ENCODE measurements around the gene SYK. TPM values are rescaled to one million over a fixed set of nuclear protein-coding genes. Genes with fewer than 3 reads are reported as not detected.
A peak's percentile ranks its signal among the peaks of the same experiment; 100 is the strongest.
"Not testable (repeated sequence)": the region's sequence is repeated elsewhere in the genome, so short reads cannot be mapped to it uniquely, and the experiment has no call there.

SYK gene
- total RNA-seq, 2 experiments from 2014 or later: 0.11 to 0.64 TPM

DNA sequence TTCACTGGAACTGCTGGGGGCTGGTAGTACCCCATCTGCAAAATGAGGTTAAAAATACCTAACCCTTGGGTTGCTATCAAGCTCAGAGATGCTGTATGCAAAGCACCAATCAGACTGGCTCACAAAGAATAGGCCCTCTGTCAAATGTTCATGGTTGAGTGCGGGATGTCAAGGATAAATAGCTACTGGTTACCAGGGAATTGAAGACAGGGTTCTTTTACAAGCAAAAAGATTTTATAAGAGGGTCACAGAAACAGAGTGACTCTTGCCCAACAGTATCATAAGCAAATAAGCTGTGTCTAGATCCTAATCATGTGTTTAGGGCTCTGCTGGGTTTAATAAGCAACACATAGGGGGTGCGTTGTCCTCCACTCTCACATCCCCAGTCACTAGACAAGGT lies 11.9 kb downstream of the SYK start:
- no peak for DNase-seq
- H3K4me1 Mint-ChIP-seq: peaks cover 11% of the 10 kb centered on the region
- CTCF ChIA-PET: interaction anchor here (0.6 to 1.4 kb wide), 3 partner anchors 383 to 711 kb away, joined by 3 read pairs; no protein-coding TSS in a partner anchor
- no peak overlapping the region for H3K4me3 Mint-ChIP-seq
- no peaks in the 10 kb centered on the region for H3K36me3 Mint-ChIP-seq (ENCODE audit: low read depth)
- H3K9me3 Mint-ChIP-seq (ENCODE audit: low read depth): peaks cover 2% of the 10 kb centered on the region
- intact Hi-C loops (cut with DNase I, micrococcal nuclease): no loop called here
- H3K27ac Mint-ChIP-seq: no peak overlapping the region
- peaks cover 18% of the 10 kb centered on the region for H3K27me3 Mint-ChIP-seq
- ATAC-seq: no peak
- POLR2A ChIA-PET: no interaction called here

DNA sequence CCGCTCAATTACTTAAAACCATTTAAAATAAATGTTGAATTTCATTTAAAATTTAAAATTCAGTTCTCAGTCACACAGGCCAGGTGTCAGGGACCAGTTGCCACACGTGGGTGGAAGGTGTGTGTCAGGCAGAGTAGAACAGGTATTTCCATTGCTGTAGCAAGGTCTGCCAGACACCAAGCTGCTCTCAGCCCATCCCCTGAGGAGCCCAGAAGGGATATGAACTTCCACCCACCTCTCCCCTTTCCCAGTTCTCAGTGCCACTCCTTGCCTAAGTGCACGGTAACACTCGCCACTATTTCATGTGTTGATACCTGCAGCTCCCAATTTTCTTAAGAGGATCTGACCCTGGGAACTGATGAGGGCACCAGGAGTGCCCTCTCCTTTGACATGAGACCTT lies 12.7 kb downstream of the SYK start:
- no peak for ATAC-seq
- H3K9me3 Mint-ChIP-seq (ENCODE audit: low read depth): peaks cover 2% of the 10 kb centered on the region
- CTCF ChIA-PET: interaction anchor here (1.4 kb wide), 1 partner anchor 712 kb away, joined by 3 read pairs; no protein-coding TSS in a partner anchor
- intact Hi-C loops (cut with DNase I, micrococcal nuclease): no loop called here
- peaks cover 11% of the 10 kb centered on the region for H3K4me1 Mint-ChIP-seq
- H3K27ac Mint-ChIP-seq: no peak overlapping the region
- no peak overlapping the region for H3K4me3 Mint-ChIP-seq
- DNase-seq: no peak
- POLR2A ChIA-PET: no interaction called here
- H3K36me3 Mint-ChIP-seq (ENCODE audit: low read depth): no peaks in the 10 kb centered on the region
- H3K27me3 Mint-ChIP-seq: peaks cover 11% of the 10 kb centered on the region

DNA sequence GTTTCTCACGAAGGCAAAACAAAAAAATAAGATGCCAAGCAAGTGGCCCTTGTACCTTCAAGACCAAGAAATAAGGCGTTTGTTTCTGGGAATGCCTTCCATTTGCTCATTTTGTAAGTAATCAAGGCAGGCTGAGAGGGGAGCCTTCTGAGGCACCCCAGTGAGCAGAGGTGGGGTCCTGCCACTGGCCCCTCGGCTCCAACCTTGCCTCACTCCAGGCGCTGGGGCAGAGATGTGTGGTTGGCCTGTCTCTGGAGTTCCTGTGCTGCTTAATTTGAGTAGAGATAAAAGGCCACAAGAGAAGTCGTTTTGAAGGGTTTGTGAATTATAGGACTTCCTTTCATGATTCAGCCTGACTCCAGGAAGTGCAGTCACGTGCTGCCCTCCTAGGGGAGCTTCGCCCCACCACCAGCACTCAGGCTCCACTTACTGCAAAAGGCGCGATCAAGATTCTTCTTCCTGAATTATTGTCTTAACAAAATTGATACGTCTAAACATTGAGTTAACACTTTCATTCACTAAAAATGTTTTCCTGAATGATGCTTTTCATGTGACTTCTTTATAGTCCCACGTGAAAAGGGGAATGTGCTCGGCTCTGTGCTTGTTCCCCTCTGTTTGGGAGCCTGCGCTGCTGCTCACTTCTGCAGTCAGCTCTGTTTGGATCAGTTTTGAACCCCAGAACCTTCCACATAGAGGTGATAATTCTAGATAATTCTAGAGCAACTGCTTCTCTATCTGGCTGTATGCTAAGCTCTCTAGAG lies 13.7 kb downstream of the SYK start:
- Mint-ChIP-seq H3K27me3 (peaks cover 6% of the 10 kb centered on the region), H3K36me3 (ENCODE audit: low read depth) (no peaks in the 10 kb centered on the region), H3K4me1 (peaks cover 11% of the 10 kb centered on the region), H3K9me3 (ENCODE audit: low read depth) (peaks cover 2% of the 10 kb centered on the region), H3K27ac (peak overlapping the region; percentile 52), H3K4me3 (no peak overlapping the region)
- ChIA-PET POLR2A (no interaction called here), CTCF (interaction anchor here (0.8 to 0.9 kb wide), 2 partner anchors 11 to 18 kb away, joined by 3 to 4 read pairs; no protein-coding TSS in a partner anchor)
- DNase-seq: peak; percentile 28
- intact Hi-C loops (cut with DNase I, micrococcal nuclease): no loop called here
- peak; percentile 44 for ATAC-seq

DNA sequence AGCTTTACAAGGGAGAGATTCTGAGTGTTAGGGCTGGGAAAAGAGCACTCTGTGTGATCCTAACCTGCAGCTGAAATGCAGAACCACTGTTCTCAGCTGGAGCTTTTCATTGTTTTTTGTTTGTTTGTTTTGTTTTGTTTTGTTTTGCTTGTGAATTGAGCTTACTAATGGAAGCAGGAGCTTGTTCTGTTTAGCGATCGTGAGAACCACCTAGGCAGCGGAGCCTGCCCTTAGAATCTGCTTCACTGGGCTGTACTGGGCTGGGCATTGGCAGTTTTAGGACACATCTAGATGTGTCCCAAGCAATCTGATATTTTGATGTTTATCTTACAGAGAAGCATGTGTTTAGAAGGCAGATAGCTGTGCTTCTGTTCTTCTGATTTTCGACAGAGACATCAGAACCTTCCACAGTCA lies 14.3 kb downstream of the SYK start:
- ATAC-seq: no peak
- no peak for DNase-seq
- no peak overlapping the region for H3K27ac Mint-ChIP-seq
- no peak overlapping the region for H3K4me3 Mint-ChIP-seq
- ChIA-PET CTCF (interaction anchor here (0.8 to 0.9 kb wide), 2 partner anchors 11 to 17 kb away, joined by 3 to 4 read pairs; no protein-coding TSS in a partner anchor), POLR2A (no interaction called here)
- peaks cover 2% of the 10 kb centered on the region for H3K9me3 Mint-ChIP-seq (ENCODE audit: low read depth)
- no peaks in the 10 kb centered on the region for H3K36me3 Mint-ChIP-seq (ENCODE audit: low read depth)
- peaks cover 2% of the 10 kb centered on the region for H3K27me3 Mint-ChIP-seq
- peaks cover 11% of the 10 kb centered on the region for H3K4me1 Mint-ChIP-seq
- intact Hi-C loops (cut with DNase I, micrococcal nuclease): no loop called here

DNA sequence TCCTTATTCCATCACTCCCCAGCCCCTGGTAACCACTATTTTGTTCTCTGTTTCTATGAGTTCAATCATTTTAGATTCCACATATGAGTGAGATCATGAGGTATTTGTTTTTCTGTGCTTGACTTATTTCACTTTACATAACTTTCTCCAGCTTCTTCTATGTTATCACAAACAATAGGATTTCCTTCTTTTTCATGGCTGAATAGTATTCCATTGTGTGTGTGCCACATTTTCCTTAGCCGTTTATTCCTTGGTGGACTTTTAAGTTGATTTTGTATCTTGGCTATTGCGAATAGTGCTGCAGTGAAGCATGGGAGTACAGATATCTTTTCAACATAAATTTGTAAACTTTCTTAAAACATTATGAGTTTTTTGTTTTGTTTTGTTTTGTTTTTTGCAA lies 15.1 kb downstream of the SYK start:
- ChIA-PET POLR2A (no interaction called here), CTCF (no interaction called here)
- DNase-seq: no peak
- intact Hi-C loops (cut with DNase I, micrococcal nuclease): no loop called here
- no peaks in the 10 kb centered on the region for H3K36me3 Mint-ChIP-seq (ENCODE audit: low read depth)
- H3K4me1 Mint-ChIP-seq: peaks cover 11% of the 10 kb centered on the region
- no peak for ATAC-seq
- H3K4me3 Mint-ChIP-seq: no peak overlapping the region
- H3K27ac Mint-ChIP-seq: no peak overlapping the region
- peaks cover 2% of the 10 kb centered on the region for H3K27me3 Mint-ChIP-seq
- peaks cover 2% of the 10 kb centered on the region for H3K9me3 Mint-ChIP-seq (ENCODE audit: low read depth)

DNA sequence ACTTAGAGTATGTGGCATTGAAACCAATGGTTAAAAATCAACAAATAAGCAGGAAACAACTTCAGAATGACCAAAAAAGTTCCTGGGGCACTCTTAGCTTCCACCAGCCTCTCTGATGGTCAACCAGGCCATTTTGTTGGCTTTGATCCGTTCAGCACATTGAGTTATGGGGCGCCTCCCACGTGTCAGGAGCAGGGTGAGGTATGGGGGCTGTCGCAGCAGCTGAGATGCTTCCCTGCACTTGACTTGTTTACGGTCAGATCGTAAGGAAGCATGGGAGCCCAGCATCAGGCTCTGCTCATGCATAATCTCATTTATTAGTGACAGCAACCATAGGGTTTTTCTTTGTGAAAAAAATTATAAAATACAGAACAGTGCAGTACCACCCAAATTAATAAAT lies 16.7 kb downstream of the SYK start:
- H3K9me3 Mint-ChIP-seq (ENCODE audit: low read depth): peaks cover 2% of the 10 kb centered on the region
- ChIA-PET POLR2A (no interaction called here), CTCF (interaction anchor here (0.6 to 1.1 kb wide), 2 partner anchors 24 to 96 kb away, joined by 3 read pairs; no protein-coding TSS in a partner anchor)
- peaks cover 11% of the 10 kb centered on the region for H3K4me1 Mint-ChIP-seq
- DNase-seq (no peak), ATAC-seq (no peak)
- H3K27me3 Mint-ChIP-seq: peaks cover 2% of the 10 kb centered on the region
- H3K36me3 Mint-ChIP-seq (ENCODE audit: low read depth): no peaks in the 10 kb centered on the region
- H3K4me3 Mint-ChIP-seq: no peak overlapping the region
- H3K27ac Mint-ChIP-seq: no peak overlapping the region
- intact Hi-C loops (cut with DNase I, micrococcal nuclease): no loop called here

DNA sequence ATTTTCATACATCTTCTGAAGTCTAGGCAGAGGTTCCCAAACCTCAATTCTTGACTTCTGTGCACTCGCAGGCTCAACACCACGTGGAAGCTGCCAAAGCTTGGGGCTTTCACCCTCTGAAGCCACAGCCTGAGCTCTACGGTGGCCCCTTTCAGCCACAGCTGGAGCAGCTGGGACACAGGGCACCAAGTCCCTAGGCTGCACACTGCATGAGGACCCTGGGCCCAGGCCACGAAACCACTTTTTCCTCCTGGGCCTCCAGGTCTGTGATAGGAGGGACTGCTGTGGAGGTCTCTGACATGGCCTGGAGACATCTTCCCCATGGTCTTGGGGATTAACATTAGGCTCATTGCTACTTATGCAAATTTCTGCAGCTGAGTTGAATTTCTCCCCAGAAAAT lies 18.8 kb downstream of the SYK start:
- H3K4me1 Mint-ChIP-seq; ATAC-seq; POLR2A ChIA-PET; H3K27me3 Mint-ChIP-seq; H3K27ac Mint-ChIP-seq; H3K36me3 Mint-ChIP-seq (ENCODE audit: low read depth); DNase-seq; intact Hi-C loops (cut with DNase I, micrococcal nuclease); H3K9me3 Mint-ChIP-seq (ENCODE audit: low read depth); H3K4me3 Mint-ChIP-seq: not testable (repeated sequence)
- CTCF ChIA-PET: interaction anchor here (0.6 kb wide), 1 partner anchor 427 kb away, joined by 3 read pairs; no protein-coding TSS in a partner anchor

DNA sequence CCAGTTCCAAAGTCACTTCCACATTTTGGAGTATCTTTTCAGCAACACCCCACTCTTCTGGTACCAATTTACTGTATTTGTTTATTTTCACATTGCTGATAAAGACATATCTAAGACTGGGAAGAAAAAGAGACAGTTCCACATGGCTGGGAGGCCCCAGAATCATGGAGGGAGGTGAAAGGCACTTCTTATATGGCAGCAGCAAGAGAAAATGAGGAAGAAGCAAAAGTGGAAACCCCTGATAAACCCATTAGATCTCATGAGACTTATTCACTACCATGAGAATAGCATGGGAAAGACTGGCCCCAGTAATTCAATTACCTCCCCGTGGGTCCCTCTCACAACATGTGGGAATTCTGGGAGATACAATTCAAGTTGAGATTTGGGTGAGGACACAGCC lies 19.6 kb downstream of the SYK start:
- H3K4me1 Mint-ChIP-seq; POLR2A ChIA-PET; ATAC-seq; H3K9me3 Mint-ChIP-seq (ENCODE audit: low read depth); CTCF ChIA-PET; intact Hi-C loops (cut with DNase I, micrococcal nuclease); H3K4me3 Mint-ChIP-seq; H3K36me3 Mint-ChIP-seq (ENCODE audit: low read depth); DNase-seq; H3K27ac Mint-ChIP-seq: not testable (repeated sequence)
- peaks cover 10% of the 10 kb centered on the region for H3K27me3 Mint-ChIP-seq

DNA sequence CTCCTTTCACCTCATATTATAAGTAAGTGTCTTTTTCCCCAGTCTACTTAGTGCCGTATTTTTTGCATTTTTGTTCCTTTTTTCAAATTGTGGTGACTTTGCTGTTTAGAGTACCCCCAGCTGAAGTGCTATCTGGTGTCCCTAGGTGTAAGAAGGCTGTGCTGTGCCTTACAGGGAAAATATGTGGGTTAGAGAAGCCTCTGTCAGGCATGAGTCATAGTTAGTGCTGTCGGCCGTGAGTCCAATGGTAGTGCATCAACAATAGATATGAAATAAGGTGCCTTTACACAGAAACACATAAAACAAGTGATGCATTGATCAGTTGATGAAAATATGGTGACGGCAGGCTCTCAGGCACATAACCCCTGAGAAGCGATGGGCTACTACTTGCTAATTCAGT lies 20.1 kb downstream of the SYK start:
- H3K4me3 Mint-ChIP-seq: no peak overlapping the region
- intact Hi-C loops (cut with DNase I, micrococcal nuclease): no loop called here
- no peaks in the 10 kb centered on the region for H3K36me3 Mint-ChIP-seq (ENCODE audit: low read depth)
- H3K9me3 Mint-ChIP-seq (ENCODE audit: low read depth): no peaks in the 10 kb centered on the region
- POLR2A ChIA-PET: no interaction called here
- no peaks in the 10 kb centered on the region for H3K4me1 Mint-ChIP-seq
- H3K27me3 Mint-ChIP-seq: peaks cover 10% of the 10 kb centered on the region
- CTCF ChIA-PET: no interaction called here
- DNase-seq (no peak), ATAC-seq (no peak)
- no peak overlapping the region for H3K27ac Mint-ChIP-seq

DNA sequence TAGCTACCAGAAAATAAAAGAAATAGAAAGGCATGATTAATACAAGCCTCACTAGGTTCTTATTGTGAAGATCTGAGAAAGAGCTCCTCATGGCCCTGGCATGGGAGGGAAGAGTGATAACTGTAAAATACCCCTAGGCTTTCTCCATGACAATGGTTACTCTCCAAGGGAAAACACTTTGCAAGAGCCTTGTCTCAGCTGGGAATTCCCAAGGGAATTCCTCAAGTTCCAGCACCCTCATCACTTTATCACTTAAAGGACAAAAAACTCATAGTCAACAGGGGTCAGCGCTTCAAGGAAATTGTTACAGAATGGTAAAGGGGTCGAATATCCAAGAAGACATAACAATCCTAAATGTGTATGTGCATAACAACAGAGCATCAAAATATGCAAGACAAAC lies 21.2 kb downstream of the SYK start:
- no peaks in the 10 kb centered on the region for H3K4me1 Mint-ChIP-seq
- CTCF ChIA-PET: no interaction called here
- POLR2A ChIA-PET: no interaction called here
- H3K4me3 Mint-ChIP-seq: no peak overlapping the region
- no peak overlapping the region for H3K27ac Mint-ChIP-seq
- ATAC-seq (no peak), DNase-seq (no peak)
- intact Hi-C loops (cut with DNase I, micrococcal nuclease): no loop called here
- no peaks in the 10 kb centered on the region for H3K9me3 Mint-ChIP-seq (ENCODE audit: low read depth)
- H3K36me3 Mint-ChIP-seq (ENCODE audit: low read depth): no peaks in the 10 kb centered on the region
- peaks cover 10% of the 10 kb centered on the region for H3K27me3 Mint-ChIP-seq

DNA sequence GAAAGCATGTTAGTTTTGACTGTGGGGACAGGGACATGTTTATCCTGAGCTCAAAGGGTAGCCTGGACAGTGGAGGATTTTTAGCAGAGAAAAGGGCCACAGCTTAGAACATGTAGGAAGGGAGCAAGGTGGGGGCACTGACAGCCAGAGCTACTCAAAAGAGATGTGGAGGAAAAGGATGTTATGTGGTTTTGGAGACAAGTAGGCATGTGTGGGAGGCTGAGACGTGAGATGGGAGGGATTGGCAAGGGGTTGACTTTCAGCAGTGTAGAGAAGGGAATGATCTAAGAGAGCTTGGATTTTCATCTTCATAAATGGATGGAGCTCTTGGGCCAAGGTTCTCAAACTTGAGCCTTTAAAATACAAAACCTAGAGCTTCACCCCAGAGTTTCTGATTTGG lies 24.0 kb downstream of the SYK start:
- H3K27me3 Mint-ChIP-seq: peaks cover 15% of the 10 kb centered on the region
- CTCF ChIA-PET: interaction anchor here (0.6 to 1.3 kb wide), 6 partner anchors 14 to 1242 kb away, joined by 3 read pairs; no protein-coding TSS in a partner anchor
- no peaks in the 10 kb centered on the region for H3K9me3 Mint-ChIP-seq (ENCODE audit: low read depth)
- no peak overlapping the region for H3K4me3 Mint-ChIP-seq
- no peak for DNase-seq
- H3K36me3 Mint-ChIP-seq (ENCODE audit: low read depth): no peaks in the 10 kb centered on the region
- POLR2A ChIA-PET: no interaction called here
- H3K27ac Mint-ChIP-seq: no peak overlapping the region
- ATAC-seq: no peak
- intact Hi-C loops (cut with DNase I, micrococcal nuclease): no loop called here
- no peaks in the 10 kb centered on the region for H3K4me1 Mint-ChIP-seq

DNA sequence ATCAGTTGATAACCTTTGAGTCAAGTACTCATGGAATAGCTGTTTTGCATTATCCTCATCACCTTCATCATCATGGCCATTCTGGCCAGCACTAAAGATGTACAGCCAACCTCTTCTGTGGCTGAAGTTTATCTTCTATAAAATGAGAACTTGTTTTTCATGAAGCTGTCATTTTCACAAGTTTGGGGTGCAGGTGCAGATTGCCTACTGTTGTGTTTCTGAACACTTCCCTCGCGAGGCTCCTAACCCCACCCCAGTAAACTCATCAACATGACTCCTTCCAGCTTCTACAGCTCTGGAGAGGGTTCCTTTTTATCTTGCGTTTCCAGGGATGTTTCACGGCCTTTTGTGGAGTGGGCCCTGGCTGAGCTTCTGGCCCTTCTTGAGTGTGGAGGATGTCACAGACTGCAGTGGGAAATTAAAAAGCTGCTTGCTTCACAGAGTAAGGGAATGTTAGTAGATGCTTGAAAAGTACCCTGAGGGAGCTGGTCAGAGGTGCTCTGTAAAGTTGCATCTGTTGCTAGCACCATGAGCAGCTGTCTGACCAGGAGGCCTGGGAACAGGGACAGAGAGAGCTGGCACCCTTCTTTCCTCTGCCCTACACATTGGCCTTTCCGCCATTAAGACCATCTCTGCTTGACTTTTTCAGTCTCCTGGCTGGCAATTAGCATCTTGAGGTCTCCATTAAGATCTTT lies 24.9 kb downstream of the SYK start:
- ChIA-PET CTCF (interaction anchor here (0.6 to 1.3 kb wide), 5 partner anchors 13 to 1243 kb away, joined by 3 read pairs; no protein-coding TSS in a partner anchor), POLR2A (no interaction called here)
- Mint-ChIP-seq H3K4me3 (no peak overlapping the region), H3K36me3 (ENCODE audit: low read depth) (no peaks in the 10 kb centered on the region), H3K27ac (no peak overlapping the region), H3K9me3 (ENCODE audit: low read depth) (no peaks in the 10 kb centered on the region), H3K27me3 (peaks cover 15% of the 10 kb centered on the region), H3K4me1 (no peaks in the 10 kb centered on the region)
- ATAC-seq (no peak), DNase-seq (no peak)
- intact Hi-C loops (cut with DNase I, micrococcal nuclease): no loop called here
